HEK293 (cell line): ENCODE data around the gene RTKN.
A peak's percentile ranks its signal among the peaks of the same experiment; 100 is the strongest.

ENCODE experiments used
- CTCF ChIA-PET: fragments of 350-600 bp; formaldehyde crosslinking; extraction: SDS; loops from one replicate; lab custom pipeline; 2021; ENCODE audit warnings: antibody characterized with exemption; lab: Yijun Ruan, JAX
- POLR2A ChIA-PET: fragments of 300-600 bp; formaldehyde crosslinking; extraction: SDS; loops from one replicate; lab custom pipeline; 2020; ENCODE audit warnings: antibody characterized with exemption, inconsistent platforms; lab: Yijun Ruan, JAX
- H3K27ac ChIP-seq: fragments of 200-500 bp; sonication (Bioruptor generic); 2 replicates; pipeline ENCODE4 v1.5.1; 2014; ENCODE audit warnings: low read depth, low read length, control low read depth, inconsistent platforms; ENCODE audit errors: extremely low read depth
- H3K36me3 ChIP-seq, 2 experiments: fragments of 200-500 bp in 1 of 2; sonication (Bioruptor generic) in 1 of 2; 1 replicate in 1 of 2; 2 replicates in 1 of 2; pipeline ENCODE4 v1.5.1; 2014 to 2017; ENCODE audit warnings: inconsistent platforms in 2 of 2, low read length in 2 of 2; ENCODE audit not compliant: control insufficient read depth in 2 of 2, insufficient read depth in 1 of 2
- H3K4me1 ChIP-seq: fragments of 200-500 bp; sonication (Bioruptor generic); 2 replicates; pipeline ENCODE4 v1.5.1; 2014; ENCODE audit warnings: mild to moderate bottlenecking, low read length, inconsistent platforms; ENCODE audit not compliant: control insufficient read depth, insufficient read depth
- H3K4me3 ChIP-seq: 2 replicates; pipeline ENCODE4 v1.5.1; 2011; ENCODE audit warnings: low read depth, mild to moderate bottlenecking, control low read depth, low read length, moderate library complexity
- H3K9me3 ChIP-seq: fragments of 200-500 bp; sonication (Bioruptor generic); 2 replicates; pipeline ENCODE4 v1.5.1; 2014; ENCODE audit warnings: low read depth, low read length, inconsistent platforms; ENCODE audit not compliant: control insufficient read depth, insufficient read depth
- GLIS2 ChIP-seq: fragments of 450-650 bp; formaldehyde crosslinking; IDR thresholded peaks from 2 replicates; pipeline ENCODE4 v1.5.1; 2016; ENCODE audit warnings: missing biosample characterization, missing genetic modification characterization
- SCRT2 ChIP-seq: fragments of 450-650 bp; formaldehyde crosslinking; IDR thresholded peaks from 2 replicates; pipeline ENCODE4 v1.5.1; 2016; ENCODE audit warnings: missing biosample characterization, missing genetic modification characterization
- ZFHX2 ChIP-seq: fragments of 450-650 bp; formaldehyde crosslinking; conservative IDR thresholded peaks from 2 replicates; pipeline ENCODE4 v1.5.1; 2016; ENCODE audit warnings: missing biosample characterization, missing genetic modification characterization
- ZNF133 ChIP-seq: fragments of 450-650 bp; formaldehyde crosslinking; IDR thresholded peaks from 2 replicates; pipeline ENCODE4 v1.5.1; 2016; ENCODE audit warnings: missing biosample characterization, missing genetic modification characterization
- ZNF394 ChIP-seq: fragments of 450-650 bp; formaldehyde crosslinking; IDR thresholded peaks from 2 replicates; pipeline ENCODE4 v1.5.1; 2016; ENCODE audit warnings: missing biosample characterization, missing genetic modification characterization, mild to moderate bottlenecking, moderate library complexity, borderline replicate concordance
- ZNF501 ChIP-seq: fragments of 450-650 bp; formaldehyde crosslinking; IDR thresholded peaks from 2 replicates; pipeline ENCODE4 v1.5.1; 2016; ENCODE audit warnings: missing biosample characterization, missing genetic modification characterization
- ZNF555 ChIP-seq: fragments of 450-650 bp; formaldehyde crosslinking; conservative IDR thresholded peaks from 2 replicates; pipeline ENCODE4 v1.5.1; 2017; ENCODE audit warnings: missing biosample characterization, mild to moderate bottlenecking, missing genetic modification characterization, inconsistent platforms
- ZNF768 ChIP-seq: fragments of 450-650 bp; formaldehyde crosslinking; IDR thresholded peaks from 2 replicates; pipeline ENCODE4 v1.5.1; 2018; ENCODE audit warnings: missing biosample characterization, mild to moderate bottlenecking, missing genetic modification characterization
- ZSCAN23 ChIP-seq: fragments of 450-650 bp; formaldehyde crosslinking; IDR thresholded peaks from 2 replicates; pipeline ENCODE4 v1.5.1; 2016; ENCODE audit warnings: missing biosample characterization, missing genetic modification characterization
- TF ChIP-seq, protein P1 (sequence below): fragments of 450-650 bp; formaldehyde crosslinking; IDR thresholded peaks from 2 replicates; pipeline ENCODE4 v1.5.1; 2017; ENCODE audit warnings: missing biosample characterization, missing genetic modification characterization
- TF ChIP-seq, protein P2 (sequence below): fragments of 450-650 bp; formaldehyde crosslinking; IDR thresholded peaks from 2 replicates; pipeline ENCODE4 v1.5.1; 2016; ENCODE audit warnings: missing biosample characterization, missing genetic modification characterization
- TF ChIP-seq, protein P3 (sequence below): fragments of 450-650 bp; formaldehyde crosslinking; IDR thresholded peaks from 2 replicates; pipeline ENCODE4 v1.5.1; 2016; ENCODE audit warnings: missing biosample characterization, missing genetic modification characterization
- TF ChIP-seq, protein P4 (sequence below): fragments of 450-650 bp; formaldehyde crosslinking; IDR thresholded peaks from 2 replicates; pipeline ENCODE4 v1.5.1; 2016; ENCODE audit warnings: missing biosample characterization, missing genetic modification characterization
- TF ChIP-seq, protein P5 (sequence below): fragments of 450-650 bp; formaldehyde crosslinking; IDR thresholded peaks from 2 replicates; pipeline ENCODE4 v1.5.1; 2017; ENCODE audit warnings: missing biosample characterization, missing genetic modification characterization

RTKN gene

DNA sequence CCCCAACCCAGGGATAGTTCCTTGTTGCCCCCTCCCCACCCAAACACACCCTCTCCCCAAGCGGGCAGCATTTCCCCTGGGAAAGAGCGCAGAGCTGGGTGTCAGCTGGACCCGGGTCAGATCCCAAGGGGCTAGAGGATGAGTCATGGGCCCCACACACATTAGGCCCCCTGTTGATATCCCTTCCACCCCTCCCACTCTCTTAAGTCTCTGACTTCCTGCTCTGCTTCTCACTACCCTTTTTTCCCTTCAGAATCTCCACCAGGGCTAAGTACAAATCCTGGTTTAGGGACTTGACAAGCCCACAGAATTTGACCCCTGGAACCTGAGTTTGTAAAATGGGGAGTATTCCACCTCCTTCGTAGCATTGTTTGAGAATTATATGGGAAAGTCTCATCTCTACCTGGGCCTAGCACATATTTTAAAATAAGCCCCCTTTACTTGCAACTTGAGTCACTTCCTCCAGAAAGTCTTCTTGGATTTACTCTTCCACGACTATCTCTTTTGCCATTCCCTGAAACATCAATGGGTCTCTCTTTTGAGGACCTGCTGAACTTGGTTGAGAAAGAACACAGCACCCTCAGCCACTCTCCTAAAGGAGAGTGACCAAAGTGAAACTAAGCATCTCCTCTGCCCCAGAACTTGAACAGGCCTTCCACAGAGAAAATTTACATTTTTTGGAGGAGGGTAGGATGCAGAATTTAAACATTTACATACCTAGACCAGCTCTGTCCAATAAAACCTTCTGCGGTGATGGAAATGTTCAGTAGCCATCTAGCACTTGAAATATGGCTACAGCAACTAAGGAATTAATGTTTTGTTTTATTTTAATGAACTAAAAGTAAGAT, 4.7 kb downstream of the RTKN start:
- Histone ChIP-seq H3K36me3 (peaks cover 0 to 49% of the 10 kb centered on the region in 2 experiments; a peak in 2 of 3 replicates), H3K27ac (no peak overlapping the region), H3K4me1 (no peaks in the 10 kb centered on the region; the same call in 1 of the 2 replicates), H3K4me3 (no peak overlapping the region), H3K9me3 (no peaks in the 10 kb centered on the region)
- POLR2A ChIA-PET: no interaction called here
- CTCF ChIA-PET: no interaction called here
- 0 out of 2 replicates have a peak, but pooled peaks have one; percentile 11 for TF ChIP-seq ZFHX2 (tag by site-specific recombination)
- no peak for TF ChIP-seq ZNF394 (tag by site-specific recombination)
- TF ChIP-seq SCRT2 (tag by site-specific recombination): 0 out of 2 replicates have a peak, but pooled peaks have one; percentile 17

DNA sequence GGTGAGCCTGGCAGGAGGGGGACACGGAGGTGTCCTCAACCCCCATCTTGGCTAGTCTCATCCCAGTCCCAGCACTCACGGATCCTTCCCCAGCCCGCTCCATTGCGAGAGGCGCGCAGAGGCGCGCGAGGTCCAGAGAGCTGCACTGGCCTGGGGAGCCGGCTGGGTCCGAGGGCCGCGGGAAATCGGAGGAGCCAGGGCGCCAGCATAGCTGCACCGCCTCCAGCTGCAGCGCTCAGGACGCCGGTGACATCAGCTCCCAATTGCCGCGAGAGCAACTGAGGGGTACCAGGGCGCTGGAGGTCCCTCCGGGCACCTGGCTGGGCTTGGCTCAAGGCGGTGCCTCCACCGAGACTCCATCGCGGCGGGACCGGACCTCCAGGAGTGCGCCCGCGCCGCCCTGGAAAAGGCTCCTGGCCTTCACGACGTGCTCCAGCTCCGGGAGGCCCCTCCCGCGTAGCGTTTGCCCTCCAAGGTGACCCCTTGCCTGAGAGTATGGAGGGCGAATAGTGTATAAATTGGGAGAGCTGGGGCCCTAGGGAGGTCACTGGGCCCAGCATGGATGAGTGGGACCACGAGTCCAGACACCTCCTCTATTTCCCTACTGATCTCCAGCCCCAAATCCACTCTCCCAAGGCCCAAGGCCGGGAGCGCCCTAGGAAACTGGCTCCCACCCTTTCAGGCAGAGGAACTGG, 5.5 kb downstream of the RTKN start:
- Histone ChIP-seq H3K9me3 (no peaks in the 10 kb centered on the region), H3K27ac (no peak overlapping the region), H3K36me3 (peaks cover 0 to 57% of the 10 kb centered on the region in 2 experiments; a peak in 2 of 3 replicates), H3K4me1 (no peaks in the 10 kb centered on the region; the same call in 1 of the 2 replicates), H3K4me3 (no peak overlapping the region)
- CTCF ChIA-PET: no interaction called here
- TF ChIP-seq, protein P1, sequence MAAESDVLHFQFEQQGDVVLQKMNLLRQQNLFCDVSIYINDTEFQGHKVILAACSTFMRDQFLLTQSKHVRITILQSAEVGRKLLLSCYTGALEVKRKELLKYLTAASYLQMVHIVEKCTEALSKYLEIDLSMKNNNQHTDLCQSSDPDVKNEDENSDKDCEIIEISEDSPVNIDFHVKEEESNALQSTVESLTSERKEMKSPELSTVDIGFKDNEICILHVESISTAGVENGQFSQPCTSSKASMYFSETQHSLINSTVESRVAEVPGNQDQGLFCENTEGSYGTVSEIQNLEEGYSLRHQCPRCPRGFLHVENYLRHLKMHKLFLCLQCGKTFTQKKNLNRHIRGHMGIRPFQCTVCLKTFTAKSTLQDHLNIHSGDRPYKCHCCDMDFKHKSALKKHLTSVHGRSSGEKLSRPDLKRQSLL: peak; percentile 68; the same call in 1 of the 2 replicates
- TF ChIP-seq ZNF555 (tag by site-specific recombination): no peak
- POLR2A ChIA-PET: no interaction called here

DNA sequence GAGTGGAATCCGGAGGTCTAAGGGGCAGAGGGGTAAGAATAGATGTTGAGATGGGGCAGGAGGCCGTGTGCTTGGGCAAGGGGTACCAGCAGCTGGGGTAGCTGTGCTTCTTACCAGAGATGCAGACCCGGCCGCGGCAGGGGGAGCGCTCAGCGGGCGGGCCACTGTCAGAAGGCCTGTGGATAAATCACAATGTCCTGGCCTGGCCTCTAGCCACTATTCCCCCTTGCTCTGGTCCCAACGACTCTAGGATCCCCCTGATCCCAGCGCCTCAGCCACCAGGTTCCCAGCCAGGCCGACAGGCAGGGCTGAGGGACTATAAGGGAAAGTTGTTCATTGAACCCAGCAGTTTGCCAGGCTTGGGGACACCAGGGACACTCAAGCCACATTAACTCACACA, 11.2 kb downstream of the RTKN start:
- Histone ChIP-seq H3K4me3 (no peak overlapping the region), H3K36me3 (peaks cover 16 to 79% of the 10 kb centered on the region in 2 experiments; a peak in 2 of 3 replicates)
- TF ChIP-seq ZNF768 (tag by site-specific recombination) (no peak), SCRT2 (tag by site-specific recombination) (no peak), GLIS2 (tag by site-specific recombination) (no peak), ZNF133 (tag by site-specific recombination) (no peak), ZSCAN23 (tag by site-specific recombination) (no peak), ZNF501 (tag by site-specific recombination) (no peak)
- TF ChIP-seq, protein P2, sequence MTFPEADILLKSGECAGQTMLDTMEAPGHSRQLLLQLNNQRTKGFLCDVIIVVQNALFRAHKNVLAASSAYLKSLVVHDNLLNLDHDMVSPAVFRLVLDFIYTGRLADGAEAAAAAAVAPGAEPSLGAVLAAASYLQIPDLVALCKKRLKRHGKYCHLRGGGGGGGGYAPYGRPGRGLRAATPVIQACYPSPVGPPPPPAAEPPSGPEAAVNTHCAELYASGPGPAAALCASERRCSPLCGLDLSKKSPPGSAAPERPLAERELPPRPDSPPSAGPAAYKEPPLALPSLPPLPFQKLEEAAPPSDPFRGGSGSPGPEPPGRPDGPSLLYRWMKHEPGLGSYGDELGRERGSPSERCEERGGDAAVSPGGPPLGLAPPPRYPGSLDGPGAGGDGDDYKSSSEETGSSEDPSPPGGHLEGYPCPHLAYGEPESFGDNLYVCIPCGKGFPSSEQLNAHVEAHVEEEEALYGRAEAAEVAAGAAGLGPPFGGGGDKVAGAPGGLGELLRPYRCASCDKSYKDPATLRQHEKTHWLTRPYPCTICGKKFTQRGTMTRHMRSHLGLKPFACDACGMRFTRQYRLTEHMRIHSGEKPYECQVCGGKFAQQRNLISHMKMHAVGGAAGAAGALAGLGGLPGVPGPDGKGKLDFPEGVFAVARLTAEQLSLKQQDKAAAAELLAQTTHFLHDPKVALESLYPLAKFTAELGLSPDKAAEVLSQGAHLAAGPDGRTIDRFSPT (tag by site-specific recombination): no peak
- TF ChIP-seq, protein P3, sequence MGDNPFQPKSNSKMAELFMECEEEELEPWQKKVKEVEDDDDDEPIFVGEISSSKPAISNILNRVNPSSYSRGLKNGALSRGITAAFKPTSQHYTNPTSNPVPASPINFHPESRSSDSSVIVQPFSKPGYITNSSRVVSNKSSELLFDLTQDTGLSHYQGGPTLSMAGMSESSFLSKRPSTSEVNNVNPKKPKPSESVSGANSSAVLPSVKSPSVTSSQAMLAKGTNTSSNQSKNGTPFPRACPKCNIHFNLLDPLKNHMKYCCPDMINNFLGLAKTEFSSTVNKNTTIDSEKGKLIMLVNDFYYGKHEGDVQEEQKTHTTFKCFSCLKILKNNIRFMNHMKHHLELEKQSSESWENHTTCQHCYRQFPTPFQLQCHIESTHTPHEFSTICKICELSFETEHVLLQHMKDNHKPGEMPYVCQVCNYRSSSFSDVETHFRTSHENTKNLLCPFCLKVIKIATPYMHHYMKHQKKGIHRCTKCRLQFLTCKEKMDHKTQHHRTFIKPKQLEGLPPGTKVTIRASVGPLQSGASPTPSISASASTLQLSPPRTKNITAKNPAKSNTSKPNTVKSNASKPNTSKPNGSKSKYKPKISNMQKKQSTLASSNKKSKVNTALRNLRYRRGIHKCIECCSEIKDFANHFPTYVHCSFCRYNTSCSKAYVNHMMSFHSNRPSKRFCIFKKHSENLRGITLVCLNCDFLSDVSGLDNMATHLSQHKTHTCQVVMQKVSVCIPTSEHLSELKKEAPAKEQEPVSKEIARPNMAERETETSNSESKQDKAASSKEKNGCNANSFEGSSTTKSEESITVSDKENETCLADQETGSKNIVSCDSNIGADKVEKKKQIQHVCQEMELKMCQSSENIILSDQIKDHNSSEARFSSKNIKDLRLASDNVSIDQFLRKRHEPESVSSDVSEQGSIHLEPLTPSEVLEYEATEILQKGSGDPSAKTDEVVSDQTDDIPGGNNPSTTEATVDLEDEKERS: no peak
- TF ChIP-seq, protein P4, sequence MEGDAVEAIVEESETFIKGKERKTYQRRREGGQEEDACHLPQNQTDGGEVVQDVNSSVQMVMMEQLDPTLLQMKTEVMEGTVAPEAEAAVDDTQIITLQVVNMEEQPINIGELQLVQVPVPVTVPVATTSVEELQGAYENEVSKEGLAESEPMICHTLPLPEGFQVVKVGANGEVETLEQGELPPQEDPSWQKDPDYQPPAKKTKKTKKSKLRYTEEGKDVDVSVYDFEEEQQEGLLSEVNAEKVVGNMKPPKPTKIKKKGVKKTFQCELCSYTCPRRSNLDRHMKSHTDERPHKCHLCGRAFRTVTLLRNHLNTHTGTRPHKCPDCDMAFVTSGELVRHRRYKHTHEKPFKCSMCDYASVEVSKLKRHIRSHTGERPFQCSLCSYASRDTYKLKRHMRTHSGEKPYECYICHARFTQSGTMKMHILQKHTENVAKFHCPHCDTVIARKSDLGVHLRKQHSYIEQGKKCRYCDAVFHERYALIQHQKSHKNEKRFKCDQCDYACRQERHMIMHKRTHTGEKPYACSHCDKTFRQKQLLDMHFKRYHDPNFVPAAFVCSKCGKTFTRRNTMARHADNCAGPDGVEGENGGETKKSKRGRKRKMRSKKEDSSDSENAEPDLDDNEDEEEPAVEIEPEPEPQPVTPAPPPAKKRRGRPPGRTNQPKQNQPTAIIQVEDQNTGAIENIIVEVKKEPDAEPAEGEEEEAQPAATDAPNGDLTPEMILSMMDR (tag by site-specific recombination): no peak
- TF ChIP-seq, protein P5, sequence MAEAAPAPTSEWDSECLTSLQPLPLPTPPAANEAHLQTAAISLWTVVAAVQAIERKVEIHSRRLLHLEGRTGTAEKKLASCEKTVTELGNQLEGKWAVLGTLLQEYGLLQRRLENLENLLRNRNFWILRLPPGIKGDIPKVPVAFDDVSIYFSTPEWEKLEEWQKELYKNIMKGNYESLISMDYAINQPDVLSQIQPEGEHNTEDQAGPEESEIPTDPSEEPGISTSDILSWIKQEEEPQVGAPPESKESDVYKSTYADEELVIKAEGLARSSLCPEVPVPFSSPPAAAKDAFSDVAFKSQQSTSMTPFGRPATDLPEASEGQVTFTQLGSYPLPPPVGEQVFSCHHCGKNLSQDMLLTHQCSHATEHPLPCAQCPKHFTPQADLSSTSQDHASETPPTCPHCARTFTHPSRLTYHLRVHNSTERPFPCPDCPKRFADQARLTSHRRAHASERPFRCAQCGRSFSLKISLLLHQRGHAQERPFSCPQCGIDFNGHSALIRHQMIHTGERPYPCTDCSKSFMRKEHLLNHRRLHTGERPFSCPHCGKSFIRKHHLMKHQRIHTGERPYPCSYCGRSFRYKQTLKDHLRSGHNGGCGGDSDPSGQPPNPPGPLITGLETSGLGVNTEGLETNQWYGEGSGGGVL (tag by site-specific recombination): no peak
- TF ChIP-seq, all 188 proteins: peak for 0
- Histone ChIP-seq H3K27ac (no peak overlapping the region), H3K9me3 (no peaks in the 10 kb centered on the region), H3K4me1 (no peaks in the 10 kb centered on the region)
- POLR2A ChIA-PET: interaction anchor here (2.3 kb wide), 1 partner anchor 25 kb away, joined by 7 read pairs; the partner anchor contains the start of gene INO80B
- CTCF ChIA-PET: no interaction called here
